Esophagus muscularis mucosa (tissue), 4 donors: ENCODE results near the gene ENPP6. TPM values are rescaled to one million over a fixed set of nuclear protein-coding genes. Genes with fewer than 3 reads are reported as not detected.
"Not testable (repeated sequence)": the region's sequence is repeated elsewhere in the genome, so short reads cannot be mapped to it uniquely, and the experiment has no call there.

Experiments used
- DNase-seq: peaks from one replicate; pipeline ENCODE4 v3.0.0-alpha.2; 2017; ENCODE audit errors: extremely low spot score
- H3K27ac ChIP-seq, 4 donors: fragments of 200-600 bp; sonication (generic); replicated peaks in 1 of 4; 1 replicate in 3 of 4; 2 replicates in 1 of 4; pipeline ENCODE4 v1.5.1; 2016 to 2019; ENCODE audit warnings: mild to moderate bottlenecking in 1 of 4
- H3K27me3 ChIP-seq, 4 donors: fragments of 200-600 bp; sonication (generic); one replicate each; pipeline versions ENCODE4 v1.5.1 to v1.6.0; 2016 to 2019
- H3K36me3 ChIP-seq, 4 donors: fragments of 200-600 bp; sonication (generic); one replicate each; pipeline ENCODE4 v1.5.1; 2016 to 2019
- H3K4me1 ChIP-seq, 4 donors: fragments of 200-600 bp; sonication (generic); one replicate each; pipeline ENCODE4 v1.5.1; 2016 to 2019
- H3K4me3 ChIP-seq, 4 donors: fragments of 200-600 bp; sonication (generic); 1 replicate in 2 of 4; 2 replicates in 2 of 4; pipeline ENCODE4 v1.5.1; 2016 to 2019; ENCODE audit warnings: mild to moderate bottlenecking in 4 of 4, moderate library complexity in 1 of 4
- H3K9me3 ChIP-seq, 4 donors: fragments of 200-600 bp; sonication (generic); 1 replicate in 3 of 4; 2 replicates in 1 of 4; pipeline ENCODE4 v1.5.1; 2016 to 2019
- EP300 ChIP-seq: sonication (generic); formaldehyde crosslinking; IDR thresholded peaks from one replicate; pipeline ENCODE4 v1.6.1; 2017; ENCODE audit warnings: antibody characterized with exemption
- POLR2A ChIP-seq: fragments of 450-650 bp; IDR thresholded peaks from one replicate; pipeline ENCODE4 v1.6.1; 2017; ENCODE audit warnings: antibody characterized with exemption, moderate library complexity, mild to moderate bottlenecking, low read depth
- POLR2AphosphoS5 ChIP-seq, 2 donors: sonication (generic); formaldehyde crosslinking; IDR thresholded peaks; one replicate each; pipeline ENCODE4 v1.6.1; 2017; ENCODE audit warnings: antibody characterized with exemption in 2 of 2
- WGBS: methylation state at CpG from one replicate; pipeline ENCODE4 v1.1.5; 2018; 5-methylcytosine and 5-hydroxymethylcytosine counted together
- intact Hi-C: fragments of 100-400 bp; cut with DNase I; formaldehyde crosslinking; loops from one replicate; pipeline ENCODE4 v1.15.1; 2023
- total RNA-seq, 4 donors: library from RNA; depleted of rRNA; stranded (reverse); fragments of >200 nt; gene quantifications; one replicate each; pipeline versions ENCODE4 v1.1.0 to v1.2.1, GENCODE V29; 2016
- TF ChIP-seq, protein P1 (sequence below), 3 experiments: fragments of 200-600 bp in 2 of 3; fragments of 450-650 bp in 1 of 3; sonication (generic) in 2 of 3; IDR thresholded peaks; one replicate each; pipeline ENCODE4 v1.5.1; 2017 to 2019; ENCODE audit warnings: antibody characterized with exemption in 3 of 3, mild to moderate bottlenecking in 2 of 3, moderate library complexity in 1 of 3

Gene ENPP6
- total RNA-seq, 4 donors from 2014 or later: 0.42 to 1.1 (median 0.92) TPM

DNA sequence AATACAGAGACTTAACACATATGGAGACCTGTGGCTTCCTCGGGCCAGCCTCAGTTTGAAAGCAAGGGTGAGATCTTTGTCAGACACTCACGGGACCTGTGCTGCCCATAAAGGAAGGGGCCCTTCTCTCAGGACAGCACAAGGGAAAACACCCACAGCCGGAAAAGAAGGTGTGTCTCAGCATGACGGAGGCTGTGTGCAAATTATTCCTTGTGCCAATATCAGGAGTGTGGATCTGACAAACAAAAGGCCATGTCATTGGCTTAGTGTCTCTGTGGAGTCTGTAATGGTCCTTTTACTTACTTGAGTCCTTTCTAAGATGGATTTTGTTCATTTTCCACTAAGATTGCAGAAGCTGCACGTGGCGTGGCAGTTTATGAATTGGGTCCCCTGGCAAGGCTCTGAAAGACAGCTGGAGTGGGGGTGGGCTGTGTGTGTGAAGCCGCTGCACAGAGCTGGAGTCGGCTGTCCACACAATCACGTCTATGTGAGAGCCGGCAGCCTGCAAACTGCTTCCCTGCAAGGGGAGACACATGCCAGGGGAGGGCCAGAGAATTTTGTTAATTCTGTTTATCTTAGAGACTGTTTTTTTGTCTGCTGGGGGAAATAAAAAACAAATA, 1.9 kb downstream of the ENPP6 start:
- Histone ChIP-seq H3K27ac (no peak overlapping the region), H3K4me3 (no peak overlapping the region), H3K36me3 (no peaks in the 10 kb centered on the region), H3K4me1 (no peaks in the 10 kb centered on the region), H3K9me3 (no peaks in the 10 kb centered on the region), H3K27me3 (peaks cover 0 to 7% (median 0%) of the 10 kb centered on the region in 4 donors)
- TF ChIP-seq, protein P1, sequence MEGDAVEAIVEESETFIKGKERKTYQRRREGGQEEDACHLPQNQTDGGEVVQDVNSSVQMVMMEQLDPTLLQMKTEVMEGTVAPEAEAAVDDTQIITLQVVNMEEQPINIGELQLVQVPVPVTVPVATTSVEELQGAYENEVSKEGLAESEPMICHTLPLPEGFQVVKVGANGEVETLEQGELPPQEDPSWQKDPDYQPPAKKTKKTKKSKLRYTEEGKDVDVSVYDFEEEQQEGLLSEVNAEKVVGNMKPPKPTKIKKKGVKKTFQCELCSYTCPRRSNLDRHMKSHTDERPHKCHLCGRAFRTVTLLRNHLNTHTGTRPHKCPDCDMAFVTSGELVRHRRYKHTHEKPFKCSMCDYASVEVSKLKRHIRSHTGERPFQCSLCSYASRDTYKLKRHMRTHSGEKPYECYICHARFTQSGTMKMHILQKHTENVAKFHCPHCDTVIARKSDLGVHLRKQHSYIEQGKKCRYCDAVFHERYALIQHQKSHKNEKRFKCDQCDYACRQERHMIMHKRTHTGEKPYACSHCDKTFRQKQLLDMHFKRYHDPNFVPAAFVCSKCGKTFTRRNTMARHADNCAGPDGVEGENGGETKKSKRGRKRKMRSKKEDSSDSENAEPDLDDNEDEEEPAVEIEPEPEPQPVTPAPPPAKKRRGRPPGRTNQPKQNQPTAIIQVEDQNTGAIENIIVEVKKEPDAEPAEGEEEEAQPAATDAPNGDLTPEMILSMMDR (IDR thresholded peaks at IDR 0.05): no peak
- TF ChIP-seq POLR2A (no peak), POLR2AphosphoS5 (IDR thresholded peaks at IDR 0.05) (no peak), EP300 (no peak)
- intact Hi-C loops: no loop called here
- 45% methylated on average over 10 of the region's 10 CpGs for WGBS
- DNase-seq: peak; percentile 66

DNA sequence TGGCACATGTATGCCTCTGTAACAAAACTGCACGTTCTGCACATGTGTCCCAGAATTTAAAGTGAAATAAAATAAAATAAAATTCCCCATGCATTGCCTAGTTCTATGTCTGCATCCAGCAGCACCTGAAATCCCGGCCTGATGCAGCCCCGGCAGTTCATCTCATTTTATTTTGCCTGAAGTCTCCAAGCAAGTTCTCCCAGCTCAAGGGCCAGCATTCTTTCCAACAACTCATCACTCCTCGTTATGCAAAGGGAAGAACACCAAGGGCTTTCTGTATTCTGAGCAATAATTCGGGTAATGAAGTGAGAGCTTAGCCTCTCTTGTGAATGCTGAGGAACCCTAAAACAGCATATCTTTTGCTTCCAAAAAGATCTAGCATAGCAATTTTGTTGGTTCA, 2.7 kb downstream of the ENPP6 start:
- H3K9me3 ChIP-seq: no peaks in the 10 kb centered on the region
- WGBS: 87% methylated on average over 5 of the region's 5 CpGs
- H3K36me3 ChIP-seq: no peaks in the 10 kb centered on the region
- peaks cover 0 to 7% (median 0%) of the 10 kb centered on the region in 4 donors for H3K27me3 ChIP-seq
- intact Hi-C loops: no loop called here
- TF ChIP-seq, protein P1 (IDR thresholded peaks at IDR 0.05): no peak
- TF ChIP-seq POLR2AphosphoS5 (IDR thresholded peaks at IDR 0.05) (no peak), EP300 (no peak), POLR2A (no peak)
- no peaks in the 10 kb centered on the region for H3K4me1 ChIP-seq
- H3K27ac ChIP-seq: no peak overlapping the region
- no peak overlapping the region for H3K4me3 ChIP-seq
- DNase-seq: no peak

DNA sequence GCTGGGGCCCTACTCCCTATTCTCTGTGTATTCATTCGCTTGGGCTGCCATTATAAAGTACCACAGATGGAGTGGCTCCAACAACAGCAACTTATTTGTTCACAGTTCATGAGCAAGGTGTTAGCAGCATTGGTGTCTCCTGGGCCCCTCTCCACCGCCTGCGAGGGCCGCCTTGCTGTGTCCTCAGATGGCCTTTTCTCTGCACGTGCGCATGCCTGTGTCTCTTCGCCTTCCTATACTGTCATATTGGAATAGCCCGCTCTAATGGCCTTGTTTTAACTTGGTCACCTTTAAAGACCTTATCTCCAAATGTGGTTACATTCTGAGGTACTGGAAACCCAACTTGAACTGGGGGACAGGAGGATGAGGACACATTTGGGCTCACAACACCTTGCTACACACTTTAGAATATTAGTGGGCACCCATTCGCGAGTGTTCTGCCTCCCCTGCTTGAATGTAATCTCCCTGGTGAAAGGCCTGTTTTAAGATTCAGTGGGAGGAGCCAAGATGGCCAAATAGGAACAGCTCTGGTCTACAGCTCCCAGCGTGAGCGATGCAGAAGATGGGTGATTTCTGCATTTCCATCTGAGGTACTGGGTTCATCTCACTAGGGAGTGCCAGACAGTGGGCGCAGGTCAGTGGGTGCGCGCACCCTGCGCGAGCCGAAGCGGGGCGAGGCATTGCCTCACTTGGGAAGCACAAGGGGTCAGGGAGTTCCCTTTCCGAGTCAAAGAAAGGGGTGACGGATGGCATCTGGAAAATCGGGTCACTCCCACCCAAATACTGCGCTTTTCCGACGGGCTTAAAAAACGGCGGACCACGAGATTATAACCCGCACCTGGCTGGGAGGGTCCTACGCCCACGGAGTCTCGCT, 9.7 kb downstream of the ENPP6 start:
- 93% methylated on average over 29 of the region's 33 CpGs for WGBS
- H3K27ac ChIP-seq, intact Hi-C loops, H3K4me1 ChIP-seq, H3K36me3 ChIP-seq, DNase-seq, H3K4me3 ChIP-seq, H3K9me3 ChIP-seq: not testable (repeated sequence)
- peaks cover 0 to 17% (median 0%) of the 10 kb centered on the region in 4 donors for H3K27me3 ChIP-seq

DNA sequence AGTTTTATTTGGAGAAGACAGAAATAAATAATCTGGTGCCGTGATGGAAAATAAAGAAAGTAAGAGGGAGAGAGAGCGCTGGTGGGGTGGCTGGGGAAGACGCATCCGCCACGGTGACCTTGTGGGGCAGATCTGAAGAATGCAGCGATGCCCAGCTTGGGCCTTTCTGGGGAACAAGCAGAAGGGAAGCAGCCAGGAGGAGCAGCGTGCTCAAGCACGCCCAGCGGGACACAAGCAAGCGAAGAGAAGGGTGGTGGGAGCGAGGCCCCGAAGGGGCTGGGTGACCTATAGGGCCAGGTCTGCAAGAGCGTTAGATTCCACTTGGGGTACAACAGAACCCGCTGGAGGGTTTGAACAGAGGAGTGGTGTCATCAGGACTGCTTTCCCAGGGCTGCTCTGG, 12.4 kb downstream of the ENPP6 start:
- H3K27me3 ChIP-seq: peaks cover 0 to 17% (median 0%) of the 10 kb centered on the region in 4 donors
- intact Hi-C loops: no loop called here
- WGBS: 95% methylated on average over 14 of the region's 14 CpGs
- no peak for DNase-seq
- H3K4me3 ChIP-seq: no peak overlapping the region
- no peaks in the 10 kb centered on the region for H3K9me3 ChIP-seq
- H3K27ac ChIP-seq: no peak overlapping the region
- no peaks in the 10 kb centered on the region for H3K36me3 ChIP-seq
- no peaks in the 10 kb centered on the region for H3K4me1 ChIP-seq
- TF ChIP-seq, protein P1 (IDR thresholded peaks at IDR 0.05): no peak
- TF ChIP-seq POLR2A: no peak
- TF ChIP-seq POLR2AphosphoS5 (IDR thresholded peaks at IDR 0.05): no peak
- TF ChIP-seq EP300: no peak

DNA sequence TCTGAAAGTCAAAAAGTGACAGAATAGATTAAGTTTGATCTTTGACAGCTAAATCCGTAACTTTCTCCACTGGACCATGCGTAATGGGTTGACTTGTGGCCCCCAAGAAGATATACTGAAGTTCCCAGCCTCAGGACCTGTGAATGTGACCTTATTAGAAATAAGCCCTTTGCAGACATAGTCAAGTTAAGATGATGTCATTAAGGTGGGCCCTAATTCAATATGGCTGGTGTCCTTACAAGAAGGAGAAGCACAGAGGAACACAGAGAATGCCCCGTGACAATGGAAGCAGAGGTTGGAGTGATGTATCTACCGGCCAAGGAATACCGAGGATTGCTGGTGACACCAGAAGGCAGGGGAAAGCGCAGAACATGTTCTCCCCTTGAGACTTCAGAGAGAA, 14.4 kb downstream of the ENPP6 start:
- Histone ChIP-seq H3K4me1 (no peaks in the 10 kb centered on the region), H3K27me3 (peaks cover 0 to 17% (median 0%) of the 10 kb centered on the region in 4 donors), H3K9me3 (no peaks in the 10 kb centered on the region), H3K36me3 (no peaks in the 10 kb centered on the region), H3K27ac (no peak overlapping the region), H3K4me3 (no peak overlapping the region)
- 94% methylated on average over 6 of the region's 6 CpGs for WGBS
- DNase-seq: peak; percentile 29
- intact Hi-C loops: no loop called here
- no peak for TF ChIP-seq POLR2A
